ENCODE results near the gene ULK3.

DNA sequence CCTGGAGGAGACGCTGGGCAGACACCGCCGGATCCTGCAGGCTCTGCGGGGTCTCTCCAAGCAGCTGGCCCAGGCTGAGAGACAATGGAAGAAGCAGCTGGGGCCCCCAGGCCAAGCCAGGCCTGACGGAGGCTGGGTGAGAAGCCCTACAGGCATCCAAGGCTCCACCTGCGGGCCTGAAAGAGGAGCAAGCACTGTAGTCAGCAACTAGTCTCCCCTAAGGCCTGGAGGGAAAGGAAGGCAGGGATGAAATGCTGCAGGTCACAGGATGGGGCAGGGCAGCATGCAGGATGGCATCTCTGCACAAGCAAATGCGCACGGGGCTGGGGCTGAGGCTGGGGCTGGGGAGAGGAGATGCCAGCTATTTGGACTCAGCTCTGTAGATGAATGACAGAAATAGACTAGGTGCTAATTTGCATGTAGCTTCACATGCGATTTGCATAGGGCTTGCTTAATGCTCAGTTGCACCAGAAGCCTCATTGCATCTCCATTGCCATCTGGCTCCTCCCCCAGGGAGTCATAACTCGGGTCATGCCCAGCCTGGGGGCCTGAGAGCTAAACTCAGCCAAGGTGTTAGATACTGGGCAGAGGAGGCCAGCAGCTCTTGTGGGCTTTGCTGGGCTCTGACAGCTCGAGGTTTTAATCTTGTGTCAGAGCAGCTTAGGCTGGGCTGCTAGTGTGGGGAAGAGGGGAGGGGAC lies 21.7 kb downstream of the ULK3 start:
- TF ChIP-seq, protein P1, sequence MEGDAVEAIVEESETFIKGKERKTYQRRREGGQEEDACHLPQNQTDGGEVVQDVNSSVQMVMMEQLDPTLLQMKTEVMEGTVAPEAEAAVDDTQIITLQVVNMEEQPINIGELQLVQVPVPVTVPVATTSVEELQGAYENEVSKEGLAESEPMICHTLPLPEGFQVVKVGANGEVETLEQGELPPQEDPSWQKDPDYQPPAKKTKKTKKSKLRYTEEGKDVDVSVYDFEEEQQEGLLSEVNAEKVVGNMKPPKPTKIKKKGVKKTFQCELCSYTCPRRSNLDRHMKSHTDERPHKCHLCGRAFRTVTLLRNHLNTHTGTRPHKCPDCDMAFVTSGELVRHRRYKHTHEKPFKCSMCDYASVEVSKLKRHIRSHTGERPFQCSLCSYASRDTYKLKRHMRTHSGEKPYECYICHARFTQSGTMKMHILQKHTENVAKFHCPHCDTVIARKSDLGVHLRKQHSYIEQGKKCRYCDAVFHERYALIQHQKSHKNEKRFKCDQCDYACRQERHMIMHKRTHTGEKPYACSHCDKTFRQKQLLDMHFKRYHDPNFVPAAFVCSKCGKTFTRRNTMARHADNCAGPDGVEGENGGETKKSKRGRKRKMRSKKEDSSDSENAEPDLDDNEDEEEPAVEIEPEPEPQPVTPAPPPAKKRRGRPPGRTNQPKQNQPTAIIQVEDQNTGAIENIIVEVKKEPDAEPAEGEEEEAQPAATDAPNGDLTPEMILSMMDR (IDR thresholded peaks at IDR 0.05): no peak
- TF ChIP-seq POLR2A (IDR thresholded peaks at IDR 0.05): no peak
